ENCODE data around the gene HOXA13. TPM values are rescaled to one million over a fixed set of nuclear protein-coding genes. Genes with fewer than 3 reads are reported as not detected.

Gene HOXA13
- not detected for total RNA-seq

DNA sequence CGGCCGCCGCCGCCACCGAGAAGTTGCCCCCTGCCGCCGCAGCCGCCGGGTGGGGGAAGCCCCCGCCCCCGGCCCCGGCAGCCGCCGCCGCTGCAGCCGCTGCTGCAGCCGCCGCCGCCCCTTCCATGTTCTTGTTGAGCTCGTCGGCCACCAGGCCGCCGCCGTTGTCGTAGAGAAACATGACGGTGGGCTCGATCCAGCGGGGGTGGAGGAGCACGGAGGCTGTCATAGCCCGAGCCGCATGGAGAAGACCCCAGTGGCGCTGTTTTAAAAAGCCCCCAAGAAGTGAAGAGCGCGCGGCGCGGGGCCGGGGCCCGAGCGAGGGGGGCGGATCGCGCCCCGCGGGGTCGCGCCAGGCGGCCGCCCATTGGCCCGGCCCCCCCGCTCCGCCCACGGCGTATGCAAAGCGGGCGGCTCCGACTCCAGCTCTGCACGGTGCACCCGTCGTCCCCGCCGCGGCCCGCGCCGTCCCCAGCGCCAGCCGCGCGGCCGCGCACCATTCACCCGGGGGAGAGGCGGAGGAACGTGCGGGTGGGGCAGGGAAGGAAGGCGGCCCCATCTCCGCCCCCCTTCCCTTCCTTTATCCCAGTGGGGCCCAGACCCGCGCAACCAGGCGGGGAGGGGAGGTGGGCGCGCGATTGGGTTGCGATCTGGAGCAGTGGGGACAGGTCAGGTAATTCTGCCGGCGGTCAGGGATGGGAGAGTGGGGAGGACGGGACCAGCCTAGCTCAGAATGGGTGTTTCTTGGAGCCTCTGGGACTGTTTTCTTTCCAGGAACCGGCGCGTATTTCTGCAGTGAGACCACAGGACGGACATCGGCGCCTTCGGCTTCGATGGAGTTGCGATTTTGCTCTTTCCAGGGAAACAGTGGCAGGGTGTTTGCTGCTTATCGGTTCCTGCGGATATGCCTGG, at the start of gene HOXA13:
TSS of gene HOXA13 (minus strand) at position 243 of the 912 bp plus-strand sequence. CDS start at position 229, 14 bp downstream.
- peak in 1 of 3 donors; percentile 26 for DNase-seq (ENCODE audit: low read depth in 2 of 3, low spot score in 2 of 3)

- DNase-seq (ENCODE audit: low read depth in 2 of 3, low spot score in 2 of 3) = peak in 1 of 3 donors; percentile 22
Observed at GRCh38 chr7:27248911-27249723, 49.2 kb upstream of the HOXA13 start.

- DNase-seq (ENCODE audit: low read depth in 2 of 3, low spot score in 2 of 3) = no peak
Observed at GRCh38 chr7:27248427-27248806, 48.5 kb upstream of the HOXA13 start.

- no peak for DNase-seq (ENCODE audit: low read depth in 2 of 3, low spot score in 2 of 3)
Observed at GRCh38 chr7:27247452-27248426, 47.8 kb upstream of the HOXA13 start.

GRCh38 chr7:27247000-27247399, 47.1 kb upstream of the HOXA13 start:
- DNase-seq (ENCODE audit: low read depth in 2 of 3, low spot score in 2 of 3) = no peak

DNA sequence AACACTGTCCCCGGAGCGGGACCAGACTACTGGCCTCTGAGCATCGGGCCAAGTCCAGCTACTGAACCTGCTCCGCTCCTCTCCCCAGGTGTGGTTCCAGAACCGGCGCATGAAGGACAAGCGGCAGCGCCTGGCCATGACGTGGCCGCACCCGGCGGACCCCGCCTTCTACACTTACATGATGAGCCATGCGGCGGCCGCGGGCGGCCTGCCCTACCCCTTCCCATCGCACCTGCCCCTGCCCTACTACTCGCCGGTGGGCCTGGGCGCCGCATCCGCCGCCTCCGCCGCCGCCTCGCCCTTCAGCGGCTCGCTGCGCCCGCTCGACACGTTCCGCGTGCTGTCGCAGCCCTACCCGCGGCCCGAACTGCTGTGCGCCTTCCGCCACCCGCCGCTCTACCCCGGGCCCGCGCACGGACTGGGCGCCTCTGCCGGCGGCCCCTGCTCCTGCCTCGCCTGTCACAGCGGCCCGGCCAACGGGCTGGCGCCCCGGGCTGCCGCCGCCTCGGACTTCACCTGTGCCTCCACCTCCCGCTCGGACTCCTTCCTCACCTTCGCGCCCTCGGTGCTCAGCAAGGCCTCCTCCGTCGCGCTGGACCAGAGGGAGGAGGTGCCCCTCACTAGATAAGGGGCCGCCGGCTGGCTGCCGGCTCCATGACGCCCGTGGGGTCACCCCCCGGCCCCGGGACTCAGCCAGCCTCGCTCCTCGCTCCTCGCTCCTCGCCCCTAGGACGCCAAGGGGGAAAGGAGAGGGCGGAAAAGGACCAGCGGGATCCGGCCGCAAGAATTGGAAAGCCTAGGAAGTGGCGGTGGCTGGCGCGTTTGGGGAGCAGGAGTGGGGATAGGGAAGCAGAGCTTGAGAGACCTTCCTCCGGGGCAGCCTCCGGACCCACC, 46.2 kb upstream of the HOXA13 start:
- peak in 1 of 3 donors; percentile 28 for DNase-seq (ENCODE audit: low read depth in 2 of 3, low spot score in 2 of 3)

DNA sequence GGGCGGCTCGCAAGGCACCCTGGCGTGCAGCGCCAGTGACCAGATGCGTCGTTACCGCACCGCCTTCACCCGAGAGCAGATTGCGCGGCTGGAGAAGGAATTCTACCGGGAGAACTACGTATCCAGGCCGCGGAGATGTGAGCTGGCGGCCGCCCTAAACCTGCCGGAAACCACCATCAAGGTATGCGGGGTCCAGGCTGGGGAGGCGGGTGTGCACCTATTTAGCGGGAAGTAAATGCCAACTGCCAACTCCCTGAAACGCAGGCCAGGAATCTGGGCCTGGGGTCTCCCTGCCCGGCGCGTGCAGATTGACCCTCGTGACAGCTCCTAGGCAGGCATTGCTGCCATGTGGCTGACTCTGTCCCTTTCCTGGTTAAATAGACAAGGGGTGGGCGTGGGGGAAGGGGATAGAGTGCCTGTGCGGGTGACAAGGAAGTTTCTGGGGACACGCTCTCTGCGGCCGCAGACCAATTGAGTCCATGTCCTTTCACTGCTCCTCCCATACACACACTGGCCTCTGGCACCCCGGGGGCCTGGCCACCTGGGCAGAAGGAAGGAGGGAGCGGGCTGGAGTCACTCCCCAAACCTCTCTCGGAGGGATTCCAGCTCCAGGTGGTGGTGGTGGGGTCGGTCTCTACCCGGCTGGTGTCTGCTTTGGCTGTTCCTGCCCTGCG, 45.4 kb upstream of the HOXA13 start:
- no peak for DNase-seq (ENCODE audit: low read depth in 2 of 3, low spot score in 2 of 3)

DNA sequence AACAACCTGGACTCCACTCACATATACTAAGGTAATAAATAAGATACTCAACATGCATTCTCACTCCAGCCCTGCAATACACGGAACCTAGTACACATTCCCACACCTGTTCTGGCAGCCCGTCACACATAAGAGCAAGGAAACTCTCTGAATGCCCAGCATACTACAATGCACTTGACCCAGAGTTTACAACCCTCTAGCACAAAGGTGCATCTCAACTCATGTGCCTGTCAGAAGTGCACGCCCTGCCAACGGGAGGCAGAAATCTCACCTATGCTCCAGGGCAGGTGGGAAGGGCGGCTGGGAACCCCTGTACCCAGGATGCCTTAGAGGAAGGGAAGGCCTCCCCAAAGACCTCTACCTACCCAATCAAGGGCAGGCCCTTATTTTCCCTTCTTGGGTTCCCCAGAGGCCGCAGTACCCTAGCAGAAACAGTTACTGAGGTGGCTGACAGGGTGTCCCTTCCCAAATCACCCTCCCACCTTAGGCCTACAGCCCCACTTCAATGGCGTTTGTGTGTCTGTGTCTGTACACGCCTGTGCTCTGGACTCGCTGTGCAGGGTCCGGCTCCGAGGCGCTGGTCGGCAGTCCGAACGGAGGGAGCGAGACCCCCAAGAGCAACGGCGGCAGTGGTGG, 44.7 kb upstream of the HOXA13 start:
- DNase-seq (ENCODE audit: low read depth in 2 of 3, low spot score in 2 of 3) = no peak

DNA sequence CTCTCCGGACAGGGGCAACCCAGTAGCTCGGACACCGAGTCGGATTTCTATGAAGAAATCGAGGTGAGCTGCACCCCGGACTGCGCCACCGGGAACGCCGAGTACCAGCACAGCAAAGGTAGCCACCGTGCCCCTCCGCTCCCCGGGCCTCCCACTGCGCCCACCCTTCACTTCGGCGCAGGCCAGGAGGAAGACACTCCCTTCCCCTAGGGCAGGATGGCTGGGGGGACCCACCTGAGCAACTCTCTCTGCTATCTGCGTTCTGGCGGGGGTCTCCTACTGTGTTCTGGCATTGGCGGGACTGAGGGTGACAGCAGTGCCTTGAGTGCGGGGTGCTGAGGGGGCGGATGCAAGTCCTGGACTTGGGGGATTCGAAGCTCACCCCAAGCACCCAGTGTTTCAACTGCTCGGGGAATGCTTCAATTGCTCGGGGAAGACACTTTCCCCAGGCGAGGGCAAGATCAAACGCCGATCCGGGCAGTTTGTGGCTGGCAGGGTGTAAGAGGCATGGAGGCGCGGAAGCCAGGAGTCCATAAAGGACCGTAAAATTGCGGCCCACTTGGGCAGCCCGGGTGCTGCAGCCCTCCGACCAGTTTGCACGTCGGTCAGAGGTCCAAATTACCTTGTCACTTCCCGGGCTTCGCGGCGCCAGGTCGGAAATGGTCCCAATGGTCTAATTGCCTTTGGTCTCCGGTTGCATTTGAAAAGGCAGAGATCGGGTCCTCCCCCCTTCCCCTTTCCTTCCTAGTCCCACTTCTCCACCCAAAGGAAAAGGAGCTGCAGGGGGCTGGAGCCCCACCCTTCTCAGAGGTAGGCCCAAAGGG, 43.7 kb upstream of the HOXA13 start:
- no peak for DNase-seq (ENCODE audit: low read depth in 2 of 3, low spot score in 2 of 3)

DNA sequence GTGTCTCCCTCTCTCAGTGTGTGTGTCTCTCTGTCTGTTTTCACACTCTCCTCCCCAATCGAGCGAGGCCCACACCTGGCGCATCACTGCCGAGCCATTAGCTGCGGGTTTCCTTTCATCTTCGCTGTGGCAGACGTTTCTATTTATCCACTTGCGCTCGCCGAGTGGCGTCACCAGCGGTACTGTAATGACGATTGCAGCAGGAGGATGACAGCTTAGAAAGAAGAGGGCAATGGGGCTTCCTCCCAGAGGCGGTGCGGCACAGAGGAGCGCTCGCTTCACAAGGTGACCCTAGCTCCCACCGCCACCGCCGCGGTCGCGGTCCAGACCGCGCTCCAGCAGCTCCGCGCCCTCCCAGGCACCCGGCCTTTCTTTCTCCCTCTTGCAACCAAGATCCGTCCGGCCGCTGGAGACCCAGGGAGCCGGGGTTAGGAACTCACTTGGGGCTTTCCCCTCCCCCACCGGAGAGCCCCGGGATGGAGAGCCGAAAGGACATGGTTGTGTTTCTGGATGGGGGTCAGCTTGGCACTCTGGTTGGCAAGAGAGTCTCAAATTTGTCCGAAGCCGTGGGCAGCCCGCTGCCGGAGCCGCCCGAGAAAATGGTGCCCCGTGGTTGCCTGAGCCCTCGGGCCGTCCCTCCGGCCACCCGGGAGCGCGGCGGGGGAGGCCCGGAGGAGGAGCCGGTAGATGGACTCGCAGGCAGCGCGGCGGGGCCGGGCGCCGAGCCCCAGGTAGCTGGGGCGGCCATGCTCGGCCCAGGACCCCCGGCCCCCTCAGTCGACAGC, 42.9 kb upstream of the HOXA13 start, which contains the start of gene EVX1:
TSS of gene EVX1 (plus strand) at position 248 of the 785 bp plus-strand sequence. CDS start at position 477, 229 bp downstream.
- peak in 1 of 3 donors; percentile 31 for DNase-seq (ENCODE audit: low read depth in 2 of 3, low spot score in 2 of 3)

GRCh38 chr7:27242154-27242553, 42.3 kb upstream of the HOXA13 start:
- peak in 1 of 3 donors; percentile 18 for DNase-seq (ENCODE audit: low read depth in 2 of 3, low spot score in 2 of 3)

GRCh38 chr7:27241189-27242056, 41.5 kb upstream of the HOXA13 start:
- DNase-seq (ENCODE audit: low read depth in 2 of 3, low spot score in 2 of 3) = peak in 1 of 3 donors; percentile 21

DNA sequence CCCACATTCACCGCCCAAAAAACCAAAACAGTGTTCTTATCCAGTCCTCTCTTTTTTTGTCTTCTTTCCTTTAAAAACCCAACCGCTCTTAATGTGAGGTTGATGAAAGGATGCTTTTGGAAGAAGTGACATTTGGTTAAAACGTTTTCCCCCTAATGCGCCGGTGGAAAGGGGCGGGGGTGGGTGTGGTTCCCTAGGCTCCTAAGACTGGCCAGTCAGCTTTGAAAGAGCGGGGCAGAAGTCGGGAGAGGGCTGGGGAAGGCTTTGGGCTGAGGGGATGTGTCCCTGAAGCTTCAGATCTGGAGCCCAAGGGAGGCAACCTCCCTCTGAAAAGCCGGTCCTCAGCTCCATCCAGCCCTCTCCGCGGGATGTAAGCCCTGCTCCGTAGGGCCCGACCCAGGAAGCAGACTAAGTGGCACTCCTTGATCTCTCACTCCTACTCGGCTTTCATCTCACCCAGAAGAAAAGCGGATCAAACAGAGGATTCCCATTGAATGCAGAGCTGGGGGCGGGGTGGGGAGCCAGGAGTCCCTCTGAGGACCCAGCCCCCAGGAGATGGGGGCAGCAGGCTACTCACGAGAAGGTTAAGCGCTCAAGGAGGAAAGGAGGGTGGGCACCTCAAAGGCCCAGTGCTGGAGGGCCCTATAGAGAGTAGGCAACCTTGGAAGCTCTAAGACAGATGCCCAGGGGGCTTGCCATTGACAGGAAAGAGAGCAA, 40.3 kb upstream of the HOXA13 start:
- DNase-seq (ENCODE audit: low read depth in 2 of 3, low spot score in 2 of 3) = no peak

DNA sequence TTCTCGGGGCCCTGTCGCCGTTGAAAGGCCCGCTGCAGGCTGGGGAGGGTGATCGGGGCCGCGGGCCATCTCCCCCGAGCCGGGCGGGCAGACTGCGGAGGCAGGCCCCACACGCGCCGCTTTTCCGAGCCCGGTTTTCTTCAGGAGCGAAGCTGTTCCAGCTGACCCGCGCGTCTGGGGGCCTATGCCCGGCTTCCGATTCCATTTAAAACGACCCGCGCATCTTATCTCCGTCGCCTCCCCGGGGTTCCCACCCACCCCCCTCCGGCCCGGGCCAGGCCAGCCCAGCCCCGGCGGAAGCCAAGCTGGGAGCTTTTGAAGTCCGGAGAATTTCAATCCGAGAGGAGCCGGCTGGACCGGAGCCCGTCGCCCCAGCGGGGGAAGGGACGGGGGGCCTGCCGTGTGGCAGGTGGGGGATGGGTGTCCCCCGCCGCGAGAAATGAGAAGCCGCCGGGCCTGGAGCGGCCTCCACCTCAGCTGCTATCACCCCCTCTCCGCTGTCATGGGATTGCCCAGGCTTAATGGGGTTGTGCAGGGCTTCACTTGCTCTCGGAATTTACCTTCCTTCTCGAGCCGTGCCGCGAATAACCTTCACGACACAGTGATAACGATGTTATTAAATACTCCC, 39.6 kb upstream of the HOXA13 start:
- peak in 1 of 3 donors; percentile 31 for DNase-seq (ENCODE audit: low read depth in 2 of 3, low spot score in 2 of 3)

All from hematopoietic multipotent progenitor cell (in vitro differentiated cells).